ENCODE results near the gene SERTAD1.

DNA sequence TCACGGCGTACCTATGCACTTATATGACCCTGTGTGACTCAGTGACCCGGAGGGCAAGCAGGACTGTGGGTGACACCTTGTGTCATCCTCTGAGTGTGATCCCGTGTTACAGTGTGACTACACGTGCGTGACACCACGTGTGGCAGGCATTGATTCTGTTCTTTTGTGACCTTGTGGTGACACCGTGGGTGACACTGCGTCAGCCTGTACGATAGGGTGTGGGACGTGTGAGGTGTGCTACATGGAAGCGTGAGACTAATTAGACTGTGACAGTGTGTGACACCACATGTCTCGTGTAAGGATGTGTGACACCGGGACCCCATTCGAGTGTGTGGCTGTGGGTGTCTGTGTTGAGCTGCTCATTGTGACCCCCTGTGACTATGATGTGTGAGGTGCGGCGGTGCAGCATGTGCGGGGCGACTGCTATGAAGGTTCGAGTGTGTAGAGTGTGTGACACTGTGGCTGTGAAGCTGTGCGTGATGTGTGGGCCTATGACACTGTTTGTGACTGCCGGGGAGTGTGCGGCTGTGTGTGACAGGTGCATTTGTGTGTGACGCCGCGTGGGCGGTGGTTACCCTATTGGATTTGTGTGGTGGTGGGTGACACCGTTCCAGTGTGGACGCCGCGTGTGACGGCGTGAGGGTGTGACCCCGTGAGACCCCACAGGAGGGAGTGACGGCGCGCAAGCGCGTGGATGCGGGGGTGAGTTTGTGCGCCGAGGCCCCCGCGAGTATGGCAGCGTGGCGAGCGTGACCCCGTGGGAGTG, 40.6 kb upstream of the SERTAD1 start:
- TF ChIP-seq, protein P1, sequence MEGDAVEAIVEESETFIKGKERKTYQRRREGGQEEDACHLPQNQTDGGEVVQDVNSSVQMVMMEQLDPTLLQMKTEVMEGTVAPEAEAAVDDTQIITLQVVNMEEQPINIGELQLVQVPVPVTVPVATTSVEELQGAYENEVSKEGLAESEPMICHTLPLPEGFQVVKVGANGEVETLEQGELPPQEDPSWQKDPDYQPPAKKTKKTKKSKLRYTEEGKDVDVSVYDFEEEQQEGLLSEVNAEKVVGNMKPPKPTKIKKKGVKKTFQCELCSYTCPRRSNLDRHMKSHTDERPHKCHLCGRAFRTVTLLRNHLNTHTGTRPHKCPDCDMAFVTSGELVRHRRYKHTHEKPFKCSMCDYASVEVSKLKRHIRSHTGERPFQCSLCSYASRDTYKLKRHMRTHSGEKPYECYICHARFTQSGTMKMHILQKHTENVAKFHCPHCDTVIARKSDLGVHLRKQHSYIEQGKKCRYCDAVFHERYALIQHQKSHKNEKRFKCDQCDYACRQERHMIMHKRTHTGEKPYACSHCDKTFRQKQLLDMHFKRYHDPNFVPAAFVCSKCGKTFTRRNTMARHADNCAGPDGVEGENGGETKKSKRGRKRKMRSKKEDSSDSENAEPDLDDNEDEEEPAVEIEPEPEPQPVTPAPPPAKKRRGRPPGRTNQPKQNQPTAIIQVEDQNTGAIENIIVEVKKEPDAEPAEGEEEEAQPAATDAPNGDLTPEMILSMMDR (IDR thresholded peaks at IDR 0.05): no peak
- TF ChIP-seq EZH2 (IDR thresholded peaks at IDR 0.05; ENCODE audit: borderline replicate concordance, insufficient read depth, low read depth, low read length, poor library complexity, severe bottlenecking): no peak
